Stimulated activated CD4-positive, alpha-beta T cell treated with anti-CD3 and anti-CD28 coated beads, Interleukin-1b, Interleukin-23, amount 100 ng/mL, for 1 hour (primary cell): Measurements from ENCODE around the gene FSIP1.

Experiments
- DNase-seq, 2 donors: peaks; one replicate each; pipeline ENCODE4 v3.0.0-alpha.2; 2020; ENCODE audit warnings: low read depth in 2 of 2

FSIP1 gene

DNA sequence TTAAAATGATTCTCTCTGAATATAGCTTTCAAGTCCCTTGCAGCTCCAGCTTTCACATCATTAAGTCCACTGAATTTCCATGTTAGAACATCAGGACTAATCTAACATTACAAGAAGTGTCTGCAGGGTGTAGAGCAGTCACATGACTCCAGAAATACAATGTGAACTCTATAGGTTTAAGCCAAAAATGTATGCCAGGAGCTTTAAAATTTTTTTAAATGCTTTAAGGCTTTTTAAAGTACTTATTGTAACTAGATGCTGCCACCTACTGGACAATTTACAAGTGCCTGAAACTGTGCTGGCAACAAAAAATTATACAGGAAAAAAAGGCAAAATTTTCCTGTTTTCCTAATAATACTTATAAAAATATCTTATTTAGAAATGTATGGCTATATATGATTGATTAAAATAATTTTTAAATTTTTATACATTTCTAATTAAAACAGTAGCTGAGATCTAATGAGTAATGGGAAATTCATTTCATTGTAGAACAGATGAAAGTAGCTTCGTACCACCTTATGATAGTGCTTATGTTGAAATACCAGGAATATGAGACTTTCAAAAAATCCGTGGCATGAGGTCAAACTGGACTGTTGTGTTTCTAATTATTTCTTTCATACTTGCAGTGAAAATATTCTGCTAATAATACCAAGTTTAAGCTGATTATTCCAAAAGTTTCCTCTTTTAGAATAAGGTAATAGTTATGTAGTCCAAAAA lies 25.7 kb downstream of the FSIP1 start:
- no peak for DNase-seq

DNA sequence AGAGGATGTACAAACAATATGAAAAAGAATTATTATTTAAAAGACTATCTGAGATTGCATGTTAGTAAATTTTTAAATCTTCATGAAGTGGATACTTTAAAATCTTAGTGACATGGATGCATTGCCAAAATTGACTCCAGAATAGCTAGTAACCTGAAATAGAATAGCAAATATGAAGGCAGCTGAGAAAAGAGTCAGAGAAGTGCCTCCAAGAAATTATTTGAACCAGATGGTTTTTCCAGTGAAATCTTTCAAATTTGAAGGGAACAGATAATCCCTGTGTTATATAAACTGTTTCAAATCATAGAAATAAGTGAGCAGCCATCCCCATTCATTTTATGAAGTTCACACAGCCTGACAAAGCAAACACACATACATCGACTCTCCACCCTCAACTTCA lies 29.6 kb downstream of the FSIP1 start:
- DNase-seq: no peak

DNA sequence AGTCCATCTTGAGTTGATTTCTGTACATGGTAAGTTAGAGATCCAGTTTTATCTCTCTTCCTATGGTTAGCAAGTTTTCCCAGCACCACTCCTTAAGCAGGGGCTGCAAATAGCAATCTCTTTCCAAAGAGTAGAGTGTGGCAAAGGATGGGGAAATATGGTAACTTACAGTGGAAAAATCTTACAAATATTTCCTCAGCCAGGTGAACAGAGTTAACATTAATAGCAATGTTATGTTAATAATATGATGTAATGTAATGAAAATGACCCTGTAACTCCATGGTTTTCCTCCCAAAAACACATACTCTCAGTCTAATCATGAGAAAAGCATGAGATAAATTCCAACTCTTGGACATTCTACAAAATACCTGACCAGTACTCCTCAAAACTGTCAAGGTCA lies 30.4 kb downstream of the FSIP1 start:
- DNase-seq: no peak

DNA sequence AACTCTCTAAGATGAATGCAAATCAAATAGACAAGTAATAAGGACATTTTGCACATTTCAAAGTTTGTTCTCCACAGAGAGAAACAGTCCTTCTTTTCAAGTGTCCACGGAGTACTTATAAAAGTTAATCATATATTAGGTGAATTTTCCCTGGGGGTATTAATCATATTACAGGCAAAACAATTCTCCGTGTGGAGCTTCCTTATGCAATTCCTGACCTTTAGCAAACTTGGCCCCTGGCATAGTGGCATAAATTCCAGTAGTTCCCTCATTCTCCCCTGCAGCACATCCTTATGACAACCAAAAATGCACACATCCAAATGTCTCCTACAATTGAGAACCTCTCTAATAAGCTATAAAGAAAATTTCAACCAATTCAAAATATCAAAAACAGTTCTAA lies 34.4 kb downstream of the FSIP1 start:
- no peak for DNase-seq

DNA sequence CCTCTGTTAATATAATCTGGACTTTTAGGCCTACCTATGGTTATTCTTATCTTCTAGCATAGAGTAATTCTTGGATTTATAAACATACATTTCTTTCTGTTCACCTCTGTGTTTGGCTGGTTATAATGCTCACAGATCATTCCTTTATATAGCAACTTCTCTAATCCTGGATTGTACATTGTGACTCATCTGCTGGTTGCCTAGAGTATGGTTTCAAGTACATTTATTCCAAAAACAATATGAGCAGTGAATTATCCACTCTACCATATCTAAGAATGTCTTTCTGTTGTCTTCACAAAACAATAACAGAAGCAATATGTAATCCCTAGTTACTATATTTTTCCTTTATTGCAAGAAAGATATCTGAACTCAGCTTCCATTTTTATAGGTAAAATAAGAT lies 35.3 kb downstream of the FSIP1 start:
- no peak for DNase-seq

DNA sequence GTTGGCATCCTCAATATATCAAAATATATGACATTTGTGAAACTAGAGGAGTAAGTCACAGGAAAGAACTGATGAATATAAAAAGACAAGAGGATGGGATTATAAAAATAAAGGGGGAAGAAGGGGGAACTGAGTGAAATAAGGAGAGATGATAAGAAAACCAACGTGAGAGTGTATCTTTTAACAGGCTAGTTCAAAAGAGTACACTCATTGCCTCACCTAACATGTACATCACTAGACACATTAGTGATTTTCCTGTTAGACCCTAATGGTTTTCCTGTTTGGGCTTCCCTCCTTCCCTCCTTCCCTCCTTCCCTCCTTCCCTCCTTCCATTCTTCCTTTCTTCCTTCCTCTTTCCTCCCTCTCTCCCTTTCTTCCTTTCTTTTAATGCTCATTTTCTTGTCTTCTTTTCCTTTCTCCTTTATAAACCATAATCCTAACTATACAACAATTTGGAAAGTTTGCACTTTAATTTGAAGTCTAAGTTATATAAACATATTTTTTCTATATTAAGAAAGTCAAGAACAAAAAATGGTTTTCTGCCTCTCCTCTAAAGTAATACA lies 35.8 kb downstream of the FSIP1 start:
- DNase-seq: no peak

DNA sequence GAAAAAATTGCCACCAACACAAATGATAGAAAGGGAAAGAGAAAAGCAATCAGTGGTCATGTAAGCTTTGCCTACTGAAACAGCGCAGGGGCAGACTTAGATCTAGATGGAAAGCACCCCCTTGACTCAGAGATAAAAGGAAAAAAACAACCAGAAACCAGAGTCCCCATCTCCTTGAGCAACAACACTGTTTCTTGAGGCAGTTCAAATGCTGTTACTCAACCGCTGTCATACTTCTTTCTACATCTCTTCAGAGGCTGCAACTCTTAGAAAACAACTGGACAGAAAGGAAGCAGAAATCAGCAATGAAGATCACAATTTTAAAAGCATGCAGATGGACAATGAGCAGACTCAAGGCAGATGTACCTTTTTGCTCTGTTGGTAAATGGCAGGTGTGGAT lies 36.5 kb downstream of the FSIP1 start:
- DNase-seq: no peak

DNA sequence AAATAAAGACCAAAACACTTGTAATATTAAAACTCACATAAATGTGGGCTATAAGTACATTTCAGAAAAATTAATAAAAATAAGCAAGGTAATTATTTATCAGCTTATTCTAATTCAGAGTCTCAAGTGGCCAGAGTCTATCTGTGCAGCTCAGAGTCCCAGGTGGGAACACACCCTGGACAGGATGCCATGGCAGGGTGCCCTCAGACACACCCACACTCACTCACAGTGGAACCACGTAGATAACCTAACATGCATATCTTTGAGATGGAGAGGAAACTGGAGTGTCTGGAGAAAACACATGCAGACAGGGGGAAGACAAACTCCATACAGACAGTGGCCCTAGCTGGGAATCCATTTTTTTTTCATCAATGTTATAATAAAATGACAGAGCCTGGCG lies 37.2 kb downstream of the FSIP1 start:
- no peak for DNase-seq

DNA sequence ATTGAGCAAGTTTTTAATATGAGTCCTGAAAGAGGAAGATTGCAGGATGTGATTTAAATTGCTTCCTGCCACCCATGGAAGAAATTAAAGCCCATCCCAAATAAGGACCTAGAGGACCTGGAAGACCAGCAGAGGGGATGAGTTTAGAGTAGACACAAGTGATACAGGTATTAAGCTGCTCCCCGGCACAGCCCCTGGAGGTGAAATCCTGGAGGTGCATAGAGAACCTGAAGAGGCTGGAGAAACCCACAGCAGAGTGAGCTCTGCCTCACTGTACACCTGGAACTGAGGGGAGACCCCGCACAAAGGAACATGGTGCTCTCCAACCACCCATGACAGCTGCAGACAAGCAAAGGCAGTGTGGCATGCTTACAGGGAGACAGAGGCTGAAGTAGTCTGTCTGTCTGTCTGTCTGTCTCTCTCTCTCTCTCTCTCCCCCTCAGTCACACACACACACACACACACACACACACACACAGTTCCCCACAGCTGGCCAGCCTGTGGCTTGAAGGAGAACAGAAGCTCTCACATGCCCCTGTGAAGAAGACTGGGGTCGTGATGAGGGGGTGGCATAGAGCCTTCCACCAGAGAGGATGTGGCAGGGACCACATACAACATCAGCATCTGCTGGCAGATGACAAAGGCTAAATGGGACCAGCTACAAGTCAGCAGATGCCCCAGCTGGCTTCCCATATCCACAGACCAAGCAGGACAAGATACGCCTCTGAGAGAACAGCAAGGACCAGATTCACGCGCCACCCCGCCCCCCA lies 38.1 kb downstream of the FSIP1 start:
- DNase-seq: no peak

DNA sequence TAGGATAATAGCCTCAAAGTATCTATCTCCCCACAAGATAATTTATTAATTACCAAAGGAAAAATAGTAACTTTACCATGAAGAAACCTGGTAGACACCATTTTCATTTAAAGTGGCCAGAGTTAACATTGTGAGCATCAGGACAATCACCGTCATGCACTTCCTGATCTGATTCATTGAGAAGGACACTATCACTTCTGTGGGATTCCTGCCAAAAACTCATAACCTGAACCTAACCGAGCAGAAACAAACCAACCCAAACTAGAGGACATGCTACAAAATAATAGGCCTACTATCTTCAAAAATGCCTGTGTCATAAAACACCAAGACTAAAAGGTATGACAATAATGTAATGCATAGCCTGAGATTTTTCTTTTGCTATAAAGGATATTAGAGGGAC lies 39.0 kb downstream of the FSIP1 start:
- no peak for DNase-seq

DNA sequence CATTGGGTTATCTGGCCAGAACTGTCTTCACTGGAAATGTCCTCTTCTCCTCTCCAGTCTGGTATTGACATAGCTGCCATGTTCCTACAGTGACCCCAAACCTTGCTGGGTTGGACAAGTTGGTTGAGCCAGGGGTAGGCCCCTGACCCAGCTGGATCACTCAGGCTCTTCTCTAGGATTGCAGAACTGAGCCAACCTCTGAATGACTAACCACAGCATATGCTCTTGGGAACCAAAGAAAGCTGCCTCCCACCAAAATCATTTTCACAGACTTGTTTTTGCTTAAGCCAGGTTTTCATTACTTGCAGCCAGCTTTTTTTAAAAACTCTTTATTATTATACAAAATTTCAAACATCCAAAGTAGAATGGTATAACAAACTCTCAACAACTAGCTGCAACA lies 41.4 kb downstream of the FSIP1 start:
- no peak for DNase-seq

DNA sequence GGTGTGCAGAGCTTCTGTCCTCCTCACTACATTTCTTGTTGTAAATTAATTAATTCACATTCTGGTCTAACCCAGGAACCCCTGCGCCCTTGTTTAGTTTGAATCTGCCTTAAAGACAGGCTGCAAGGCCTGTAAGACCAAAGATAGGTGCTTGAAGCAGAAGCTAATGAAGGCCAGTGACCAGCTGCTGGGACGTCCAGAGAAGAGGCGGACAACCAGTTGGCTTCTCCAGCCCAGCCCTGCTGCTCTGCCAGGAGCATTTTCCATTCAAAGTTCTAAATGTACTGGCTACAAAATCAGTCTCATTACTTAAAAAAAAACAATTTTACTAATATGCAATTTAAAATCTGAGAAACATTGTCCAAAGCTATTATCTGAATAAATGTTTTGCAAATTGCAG lies 43.6 kb downstream of the FSIP1 start:
- no peak for DNase-seq

DNA sequence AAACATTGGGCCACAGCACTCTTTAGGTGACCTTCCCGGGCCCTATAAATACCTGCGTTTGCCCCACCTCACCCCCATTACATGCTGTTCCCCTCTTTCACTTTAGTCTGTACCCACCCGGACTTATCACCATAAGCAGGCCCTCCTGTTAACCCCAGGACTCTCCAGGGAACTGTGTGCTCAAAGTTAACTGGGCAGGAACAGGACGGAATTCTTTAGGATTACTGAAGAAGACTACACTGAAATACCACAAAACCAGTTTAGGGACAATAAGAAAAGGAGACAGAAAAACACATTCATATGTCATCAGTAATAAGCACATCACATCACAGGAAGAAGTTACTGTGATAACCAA lies 45.5 kb downstream of the FSIP1 start:
- no peak for DNase-seq

DNA sequence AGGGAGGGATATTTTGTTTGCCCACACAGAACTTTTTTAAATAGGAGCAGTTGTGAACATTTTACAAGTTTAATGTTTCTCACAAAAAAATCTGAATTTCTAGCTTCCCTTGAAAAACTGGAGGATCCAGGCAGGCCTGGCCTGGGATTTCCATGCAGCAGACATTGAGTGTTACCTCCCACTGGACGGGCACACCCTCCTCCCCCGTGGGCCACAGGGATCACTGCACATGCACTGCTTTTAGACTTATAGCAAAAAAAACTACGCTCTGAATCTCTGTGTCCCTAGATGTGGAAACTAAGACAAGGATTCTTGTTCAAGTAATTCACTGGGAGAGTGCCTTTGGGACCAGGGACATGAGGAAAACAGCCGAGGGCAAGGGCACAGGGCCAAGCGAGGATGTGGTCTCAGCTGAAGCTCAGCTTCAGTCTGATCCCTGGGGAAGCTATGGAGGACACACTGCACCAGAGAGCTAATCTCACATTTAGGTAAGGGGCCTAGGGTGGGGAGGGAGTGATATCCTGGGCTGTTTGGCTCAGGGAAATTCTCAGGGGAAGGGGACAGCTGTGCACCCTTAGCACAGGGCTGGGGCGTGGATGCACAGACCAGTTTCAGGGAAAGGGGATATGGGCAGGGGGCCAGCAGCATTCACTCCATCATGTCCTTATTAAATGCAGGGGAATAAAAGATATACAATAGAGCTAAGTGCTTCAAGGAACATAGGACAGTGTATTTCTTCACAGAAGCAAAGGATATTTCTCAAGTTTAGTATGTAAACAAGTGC lies 46.0 kb downstream of the FSIP1 start:
- DNase-seq: no peak

DNA sequence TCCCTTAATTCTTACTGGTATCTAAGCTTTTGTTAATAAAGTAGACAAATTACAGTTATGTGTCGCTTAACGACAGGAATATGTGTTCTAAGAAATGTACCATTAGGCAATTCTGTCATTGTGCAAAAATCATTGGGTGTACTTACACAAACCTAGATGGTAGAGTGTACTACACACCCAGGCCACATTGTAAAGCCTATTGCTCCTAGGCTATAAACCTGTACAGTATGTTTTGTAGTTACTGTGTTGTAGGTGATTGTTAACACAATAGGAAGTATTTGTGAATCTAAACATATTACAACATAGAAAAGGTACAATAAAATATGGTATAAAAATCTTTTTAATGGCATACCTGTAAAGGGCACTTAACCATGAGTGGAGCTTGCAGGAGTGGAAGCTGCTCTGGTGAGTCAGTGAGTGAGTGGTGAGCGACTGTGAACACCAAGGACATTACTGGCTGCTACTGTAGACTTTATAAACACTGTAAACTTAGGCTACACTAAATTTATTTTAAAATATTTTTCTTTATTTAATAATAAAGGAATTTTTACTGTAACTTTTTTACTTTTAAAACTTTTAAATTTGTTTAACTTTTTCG lies 47.4 kb downstream of the FSIP1 start:
- DNase-seq: no peak

DNA sequence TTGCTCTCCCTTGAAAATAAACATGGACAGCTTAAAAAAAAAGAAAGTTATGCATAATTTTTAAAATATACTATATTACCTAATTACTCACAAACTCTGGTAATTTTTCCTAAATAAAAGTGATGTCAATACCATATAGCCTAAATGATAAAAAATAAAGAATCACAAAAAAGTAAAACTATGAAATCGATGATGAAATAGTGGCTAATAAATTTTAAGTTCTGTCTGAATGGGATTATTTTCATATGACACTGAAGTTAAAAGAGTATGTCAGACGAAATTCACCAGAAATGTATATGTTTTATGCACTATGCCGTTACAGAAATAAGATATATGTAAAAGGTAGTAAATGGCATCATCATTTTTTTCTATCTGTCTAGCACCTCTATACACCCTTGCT lies 51.4 kb downstream of the FSIP1 start:
- DNase-seq: no peak

DNA sequence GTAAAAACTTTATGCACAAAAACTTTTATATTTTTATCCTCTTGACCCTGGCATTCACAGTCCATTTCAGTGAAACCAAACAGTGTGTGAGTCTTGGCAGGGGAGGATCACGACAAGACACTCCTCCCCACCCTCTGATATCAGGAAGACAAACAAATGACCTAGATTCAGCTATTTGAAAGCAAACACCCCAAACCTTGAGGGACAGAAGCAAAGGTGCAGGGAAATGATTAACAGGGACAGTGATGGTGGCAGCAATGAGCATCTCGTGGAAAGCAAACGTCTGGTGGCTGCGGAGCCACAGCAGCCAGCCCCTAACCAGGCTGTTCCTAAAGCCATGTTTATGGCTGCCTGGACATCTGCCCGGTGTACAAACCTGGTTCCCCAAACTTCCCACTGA lies 52.1 kb downstream of the FSIP1 start:
- DNase-seq: no peak

DNA sequence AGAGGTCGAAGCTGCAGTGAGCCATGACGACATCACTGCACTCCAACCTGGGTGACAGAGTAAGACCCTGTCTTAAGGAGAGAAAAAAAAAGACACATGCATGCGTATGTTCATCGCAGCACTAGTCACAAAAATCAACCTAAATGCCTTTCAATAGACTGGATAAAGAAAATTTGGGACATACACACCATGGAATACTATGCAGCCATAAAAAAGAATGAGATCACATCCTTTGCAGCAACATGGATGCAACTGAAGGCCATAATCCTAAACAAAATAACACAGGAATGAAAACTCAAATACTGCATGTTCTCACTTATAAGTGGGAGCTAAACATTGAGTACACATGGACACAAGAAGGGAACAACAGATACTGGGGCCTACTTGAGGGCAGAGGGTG lies 53.1 kb downstream of the FSIP1 start:
- no peak for DNase-seq

DNA sequence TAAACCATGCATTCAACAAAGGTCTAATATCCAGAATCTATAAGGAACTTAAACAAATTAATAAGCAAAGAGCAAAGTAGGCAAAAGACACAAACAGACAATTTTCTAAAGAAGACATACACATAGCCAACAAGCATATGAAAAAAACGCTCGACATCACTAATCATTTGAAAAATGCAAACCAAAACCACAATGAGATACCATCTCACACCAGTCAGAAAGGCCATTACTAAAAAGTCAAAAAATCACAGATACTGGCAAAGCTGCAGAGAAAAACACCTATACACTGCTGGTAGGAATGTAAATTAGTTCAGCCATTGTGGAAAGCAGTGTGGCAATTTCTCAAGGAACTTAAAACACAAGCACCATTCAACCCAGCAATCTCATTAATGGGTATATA lies 53.8 kb downstream of the FSIP1 start:
- no peak for DNase-seq

DNA sequence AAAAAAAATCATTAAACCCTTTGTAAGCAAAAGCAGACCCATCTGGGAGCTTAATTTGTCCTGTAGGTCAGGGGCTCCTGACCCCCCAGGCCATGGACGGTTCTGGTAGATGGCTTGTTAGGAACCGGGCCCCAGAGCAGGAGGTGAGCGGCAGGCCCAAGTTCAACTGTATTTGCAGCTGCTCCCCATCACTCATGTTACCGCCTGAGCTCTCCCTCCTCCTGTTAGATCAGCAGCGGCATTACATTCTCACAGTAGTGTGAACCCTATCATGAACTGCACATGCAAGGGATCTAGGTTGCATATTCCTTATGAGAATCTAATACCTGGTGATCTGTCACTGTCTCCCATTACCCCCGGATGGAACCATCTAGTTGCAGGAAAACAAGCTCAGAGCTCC lies 60.7 kb downstream of the FSIP1 start:
- no peak for DNase-seq

DNA sequence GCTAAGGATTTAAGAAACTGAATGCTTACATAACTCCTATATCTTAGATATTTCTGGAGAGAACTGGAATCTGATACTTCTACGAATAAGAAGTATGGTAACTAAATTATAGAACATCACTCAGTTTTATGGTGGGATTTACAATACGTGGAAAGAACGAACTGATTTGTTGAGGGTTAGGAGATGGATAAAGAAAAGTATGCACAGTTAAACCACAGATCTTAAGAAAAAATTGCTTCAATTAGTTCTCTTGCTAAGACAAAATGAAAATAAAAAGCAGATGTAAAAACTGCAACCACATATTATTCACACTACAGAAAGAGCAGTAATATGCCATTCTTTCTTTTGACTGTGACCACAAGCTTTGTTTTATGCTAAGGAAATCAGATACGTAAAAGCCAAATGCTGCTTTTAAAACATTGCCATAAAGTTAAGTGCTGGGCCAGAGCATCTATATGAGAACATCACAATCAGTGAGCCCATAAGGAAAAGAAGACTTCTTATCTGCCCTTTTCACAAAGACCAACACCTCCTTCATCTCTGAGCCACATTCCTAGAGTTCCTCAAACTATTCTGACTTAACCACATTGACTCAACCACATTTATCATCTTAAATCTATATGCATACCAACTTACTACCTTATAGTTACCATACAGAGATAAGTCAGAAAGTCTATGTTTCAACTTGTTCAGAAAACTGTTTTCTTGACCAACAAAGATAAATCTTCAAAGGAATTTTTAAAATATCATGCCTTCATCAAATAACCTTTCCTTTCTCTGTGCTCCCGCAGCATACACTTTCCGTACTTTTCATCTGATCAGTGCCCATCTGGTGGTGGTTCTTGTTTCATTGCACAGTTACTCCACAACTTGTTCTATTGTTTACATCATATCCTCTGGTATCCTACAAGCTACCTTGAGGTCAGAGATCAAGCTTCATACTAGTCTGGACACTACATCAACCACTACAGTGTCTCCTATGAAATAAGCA lies 61.7 kb downstream of the FSIP1 start:
- no peak for DNase-seq
